GM19023 (cell line): ENCODE results near the gene NRG3.

Experiments
- ATAC-seq: cut with Tn5 transposase; IDR thresholded peaks from one replicate; pipeline ENCODE4 v1.9.1; 2021; ENCODE audit warnings: mild to moderate bottlenecking, moderate library complexity; ENCODE audit not compliant: unreplicated experiment

NRG3 gene

DNA sequence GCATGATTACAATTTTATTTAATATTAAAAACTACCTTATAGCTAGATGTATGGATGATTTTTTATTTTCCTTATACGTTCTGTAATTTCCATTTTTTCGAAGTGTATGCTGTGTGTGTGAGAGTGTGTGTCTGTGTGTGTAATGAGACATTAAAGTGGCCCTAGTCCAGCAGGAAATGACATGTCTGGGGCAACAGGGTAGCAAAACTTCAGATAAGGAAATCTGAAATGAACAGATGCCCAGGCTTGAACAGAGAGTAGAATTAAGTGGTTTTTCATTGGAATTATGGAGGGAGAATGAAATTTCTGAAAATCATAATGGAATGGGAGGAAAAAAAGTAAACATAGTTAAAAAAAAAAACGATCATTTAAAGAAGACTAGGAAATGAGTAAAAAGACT lies 200.6 kb downstream of the NRG3 start:
- no peak for ATAC-seq

DNA sequence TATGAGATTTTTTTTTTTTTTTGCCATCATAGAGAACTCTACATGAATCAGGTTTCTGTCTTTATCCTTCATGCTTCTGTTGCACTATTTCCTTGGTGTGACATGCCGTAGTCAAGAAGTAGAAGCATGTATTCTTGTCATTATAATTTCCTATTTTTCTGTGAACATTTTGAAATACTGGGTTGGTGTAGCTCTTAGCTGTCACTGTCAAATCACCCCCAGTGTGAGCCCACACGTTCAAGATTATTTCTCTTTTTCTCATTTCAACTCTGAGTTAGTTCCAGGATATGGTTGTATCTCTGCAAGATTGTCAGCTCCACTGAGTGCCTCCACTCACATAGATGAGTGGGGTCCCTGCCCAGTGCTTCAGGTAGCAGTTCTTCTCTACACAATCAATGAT lies 209.5 kb downstream of the NRG3 start:
- no peak for ATAC-seq

DNA sequence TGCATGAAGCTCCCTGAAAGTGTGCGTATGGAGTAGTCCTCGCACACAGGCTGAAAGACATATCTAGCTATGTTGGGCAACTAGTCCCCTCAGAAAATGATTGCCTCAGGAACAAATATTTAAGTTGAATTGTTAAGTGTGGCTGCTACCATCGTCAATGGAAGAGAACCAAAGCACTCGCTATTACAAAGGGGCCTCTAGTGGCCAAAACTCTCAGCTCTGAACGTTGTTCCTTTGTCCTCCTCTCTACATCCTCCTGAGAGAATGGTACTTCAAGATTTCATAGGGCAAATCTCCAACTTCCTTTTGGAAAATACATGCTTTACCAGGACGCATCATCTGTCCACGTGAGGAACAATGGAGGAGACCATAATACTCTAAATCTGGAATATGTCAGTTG lies 209.9 kb downstream of the NRG3 start:
- ATAC-seq = no peak

DNA sequence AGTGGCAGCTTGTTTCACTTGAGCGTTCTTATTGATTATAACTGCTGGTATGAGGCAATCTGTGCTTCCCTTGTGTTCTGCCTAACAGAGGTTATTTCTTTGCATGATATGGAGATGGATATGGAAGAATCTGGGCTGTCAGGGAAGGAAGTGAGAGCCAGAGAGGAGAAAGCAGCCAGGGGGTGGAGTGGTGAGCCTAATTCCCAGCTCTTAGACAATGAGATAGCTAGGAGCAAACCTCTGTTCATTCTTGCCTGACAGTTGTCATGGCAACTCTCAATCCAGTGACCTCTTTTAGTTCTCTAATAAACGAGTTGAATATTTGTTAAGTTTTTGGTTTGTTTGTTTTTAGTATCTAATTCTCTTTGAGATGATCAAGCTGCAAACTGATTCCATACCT lies 214.3 kb downstream of the NRG3 start:
- ATAC-seq = no peak

DNA sequence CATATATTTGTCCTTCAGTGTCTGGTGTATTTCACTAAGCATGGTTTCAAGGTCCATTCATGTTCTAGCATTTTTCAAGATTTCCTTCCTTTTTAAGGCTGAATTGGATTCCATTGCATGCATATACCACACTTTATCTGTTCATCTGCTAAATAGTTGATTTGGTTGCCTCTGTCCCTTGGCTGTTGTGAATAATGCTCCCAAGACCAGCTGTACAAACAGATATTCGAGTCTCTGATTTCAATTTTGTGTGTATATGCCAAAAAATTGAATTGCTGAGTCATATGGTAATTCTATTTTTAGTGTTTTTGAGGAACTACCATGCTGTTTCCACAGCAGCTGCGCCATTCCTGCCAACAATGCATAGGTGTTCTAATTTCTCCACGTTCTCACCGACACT lies 216.4 kb downstream of the NRG3 start:
- ATAC-seq = no peak

GRCh38 chr10:82092111-82092510 lies 217.1 kb downstream of the NRG3 start:
- no peak for ATAC-seq

DNA sequence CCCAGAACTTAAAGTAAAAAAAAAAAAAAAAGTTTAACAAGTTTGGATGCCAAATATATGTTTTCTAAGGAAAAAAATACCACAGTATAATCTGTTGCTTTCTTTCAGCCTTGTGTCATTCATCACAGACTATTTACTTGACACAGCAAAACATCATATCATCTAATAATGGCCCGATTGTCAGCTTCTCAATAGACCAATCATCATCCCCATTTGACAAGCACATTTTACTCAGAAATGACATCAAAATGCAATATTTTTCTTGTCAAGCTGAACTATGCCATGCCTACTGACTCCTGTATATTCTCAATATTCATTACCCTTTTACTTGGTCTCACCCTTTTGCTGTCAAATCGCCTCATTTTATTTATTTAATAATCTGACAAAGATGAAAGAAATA lies 249.7 kb downstream of the NRG3 start:
- ATAC-seq = no peak

GRCh38 chr10:82128527-82128926 lies 253.5 kb downstream of the NRG3 start:
- ATAC-seq = no peak

GRCh38 chr10:82136103-82136502 lies 261.1 kb downstream of the NRG3 start:
- no peak for ATAC-seq

DNA sequence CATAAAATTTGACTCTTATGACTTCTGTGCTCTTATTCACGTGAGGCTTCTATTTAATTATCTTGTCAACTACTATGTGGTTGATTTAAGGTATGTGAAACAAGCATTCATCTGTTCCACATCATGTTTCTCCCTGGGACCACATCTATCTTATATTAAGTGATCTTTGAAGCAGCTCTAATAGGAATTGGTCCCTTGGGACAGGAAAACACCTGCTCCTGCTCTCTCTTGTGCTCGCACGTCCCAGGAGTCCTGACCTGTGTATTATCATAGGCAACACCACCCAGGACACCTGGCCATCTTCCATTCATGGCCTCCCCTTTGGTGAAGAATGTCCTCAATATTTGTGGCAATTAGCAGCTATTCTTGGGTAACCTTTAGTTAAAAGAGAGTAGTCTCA lies 269.2 kb downstream of the NRG3 start:
- no peak for ATAC-seq

GRCh38 chr10:82148764-82149163 lies 273.8 kb downstream of the NRG3 start:
- ATAC-seq = no peak

DNA sequence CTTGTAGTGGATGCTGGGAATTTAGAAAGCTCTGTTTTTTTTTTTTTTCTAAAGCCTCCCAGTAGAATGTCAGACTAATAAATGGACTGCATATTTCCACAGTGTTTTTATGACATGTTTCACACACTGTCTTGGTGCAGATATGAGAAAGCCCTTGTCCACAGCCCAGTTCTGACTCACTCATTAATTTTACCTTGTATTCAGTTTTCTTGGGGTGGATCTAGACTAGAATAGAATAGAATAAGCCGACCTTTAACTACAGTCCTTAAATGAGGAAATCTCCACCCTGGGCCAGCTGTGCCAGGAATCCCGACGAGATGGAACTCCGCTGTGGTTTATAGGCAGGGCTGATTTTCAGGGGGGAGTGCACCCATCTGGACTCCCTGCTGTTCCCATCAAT lies 274.7 kb downstream of the NRG3 start:
- ATAC-seq = no peak

- no peak for ATAC-seq
Measured at GRCh38 chr10:82150123-82150900, 275.3 kb downstream of the NRG3 start.

- no peak for ATAC-seq
Measured at GRCh38 chr10:82160307-82160706, 285.3 kb downstream of the NRG3 start.

- ATAC-seq = no peak
Measured at GRCh38 chr10:82161264-82161663, 286.3 kb downstream of the NRG3 start.

DNA sequence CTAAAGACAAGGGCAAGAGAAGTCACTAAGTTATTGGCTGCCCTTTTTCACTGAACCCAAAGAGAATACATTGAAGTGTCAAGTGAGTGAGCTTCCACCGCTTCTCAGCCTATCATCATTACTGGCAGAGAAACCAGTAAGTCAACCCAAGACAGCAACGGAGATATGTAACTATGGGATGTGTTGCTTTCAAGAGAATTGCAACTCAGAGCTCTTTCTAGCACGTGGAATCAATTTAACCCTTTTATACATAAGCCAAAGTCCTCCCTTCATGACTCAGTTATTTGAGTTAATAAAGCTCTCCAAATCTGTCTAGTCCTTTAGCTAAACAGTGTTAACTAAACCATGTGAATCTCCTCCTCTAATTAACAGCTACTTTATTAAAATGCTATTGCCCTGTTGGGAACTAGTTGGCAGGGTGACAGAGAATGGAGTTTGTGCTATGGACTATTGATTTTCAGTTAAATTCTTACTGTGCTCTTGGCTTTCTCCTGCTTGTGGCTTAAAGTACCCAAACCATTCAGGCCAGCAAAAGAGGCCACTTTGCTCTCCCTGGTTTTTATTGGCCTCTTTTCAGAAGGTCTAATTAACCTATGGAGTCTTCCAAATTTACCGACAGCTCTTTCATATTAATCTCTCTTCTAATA lies 287.7 kb downstream of the NRG3 start:
- no peak for ATAC-seq

DNA sequence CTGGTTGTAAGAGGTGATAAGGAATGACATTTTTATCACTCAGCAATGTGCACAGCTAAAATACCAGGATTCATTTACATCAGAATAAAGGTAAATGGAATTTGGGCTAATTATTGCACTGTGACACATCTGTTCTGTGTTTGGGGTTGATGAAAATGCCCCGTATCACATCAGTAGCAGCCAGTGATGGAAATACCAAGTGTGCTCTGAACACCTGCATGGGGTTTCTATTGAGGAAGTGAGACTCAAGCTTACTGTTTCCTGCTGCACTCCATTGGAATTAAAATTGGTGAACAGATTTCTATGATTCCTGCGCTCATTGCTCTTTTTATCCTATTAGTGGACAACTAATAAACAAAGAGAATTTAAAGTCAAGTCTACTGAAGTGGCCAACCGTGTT lies 296.9 kb downstream of the NRG3 start:
- no peak for ATAC-seq

DNA sequence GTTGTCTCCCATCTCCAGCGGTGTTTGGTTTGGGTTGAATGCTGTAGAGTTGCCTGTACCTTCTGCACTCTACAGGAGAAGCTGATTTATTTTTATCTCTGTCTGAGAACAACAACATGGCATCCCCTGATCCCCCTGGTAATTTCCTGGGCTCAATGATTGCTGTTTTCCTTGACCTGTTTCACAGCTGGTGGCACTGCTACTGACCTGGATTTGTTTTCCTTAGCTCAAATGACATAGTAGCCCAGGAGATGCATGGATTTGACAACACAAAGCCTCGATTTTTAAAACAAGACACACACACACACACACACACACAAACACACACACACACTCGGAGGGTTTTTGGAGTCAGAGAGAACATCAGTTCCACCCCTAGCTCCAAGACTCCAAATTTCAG lies 301.6 kb downstream of the NRG3 start:
- no peak for ATAC-seq

DNA sequence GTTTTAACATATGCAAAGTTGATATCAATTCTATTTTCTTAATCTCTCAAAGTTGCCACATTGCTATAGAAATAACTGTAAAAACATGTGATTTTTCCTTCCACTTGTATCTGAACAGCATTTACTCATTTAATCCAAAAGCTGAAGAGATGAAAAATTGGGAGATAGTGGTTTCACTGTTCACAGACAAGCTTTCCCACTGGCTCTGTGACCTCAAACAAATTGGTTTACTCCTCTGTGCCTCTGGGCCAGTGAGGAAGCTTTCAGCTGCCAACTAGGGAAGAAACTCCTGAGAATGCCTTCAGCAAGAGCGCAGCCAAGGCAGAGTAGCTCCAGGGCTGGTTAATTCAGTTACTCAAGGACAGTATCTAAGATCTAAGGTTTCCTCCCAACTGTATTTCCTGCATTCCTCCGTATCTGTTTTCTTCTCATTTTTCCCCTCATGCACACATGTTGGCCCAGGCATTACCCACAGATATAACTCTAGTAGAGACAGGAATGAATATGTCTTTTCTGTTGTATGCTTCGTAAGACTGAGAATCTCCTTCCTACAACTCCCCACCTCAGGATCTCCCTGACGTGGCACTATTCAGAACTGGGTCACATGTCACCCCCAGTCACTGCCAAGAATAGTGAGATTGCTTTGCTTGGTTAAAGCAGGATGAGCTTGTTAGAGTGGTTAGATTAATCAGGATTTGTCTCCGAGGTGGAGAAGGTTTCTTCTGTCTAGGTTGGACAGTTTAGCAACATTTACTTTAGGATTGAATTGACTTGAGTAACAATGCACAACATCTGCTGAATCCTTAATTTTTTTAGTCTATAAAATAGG lies 315.7 kb downstream of the NRG3 start:
- ATAC-seq = no peak

DNA sequence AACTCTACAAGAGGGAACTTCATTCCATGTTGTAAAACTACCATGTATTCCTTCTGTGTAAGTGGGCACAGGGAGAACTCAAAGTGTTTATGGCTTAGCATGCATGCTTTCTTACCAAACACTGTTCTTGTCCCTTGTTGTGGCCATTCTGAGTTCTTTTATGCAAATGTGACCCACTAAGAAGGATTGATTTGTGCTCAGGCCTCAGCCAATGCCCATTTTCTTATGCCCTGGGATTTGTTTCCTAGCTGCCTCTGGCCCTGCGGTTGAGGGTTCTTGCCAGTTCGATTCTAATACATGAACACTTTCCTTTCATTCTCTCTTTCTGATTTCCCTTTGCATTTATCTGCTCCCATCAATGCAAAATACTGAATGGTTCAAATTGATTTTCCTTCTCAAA lies 316.7 kb downstream of the NRG3 start:
- no peak for ATAC-seq

DNA sequence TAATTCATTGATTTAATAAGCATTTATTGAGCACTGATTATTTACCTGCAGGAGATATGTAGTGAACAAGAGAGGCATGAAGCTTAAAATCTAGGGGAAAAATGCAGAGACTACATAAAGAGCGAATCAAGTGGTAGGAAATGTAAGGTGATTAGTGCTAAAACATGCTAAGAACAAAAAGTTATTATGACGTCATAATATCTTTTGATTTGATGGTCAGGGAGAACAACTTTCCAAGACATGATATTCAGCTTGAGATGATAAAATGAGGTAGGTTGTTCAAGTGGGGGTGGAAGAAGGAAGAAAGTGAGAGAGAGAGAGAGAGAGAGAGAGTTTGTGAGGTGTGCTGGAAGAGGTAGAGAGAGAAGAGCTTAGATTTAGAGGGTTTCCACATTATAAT lies 317.7 kb downstream of the NRG3 start:
- ATAC-seq = no peak

- no peak for ATAC-seq
Measured at GRCh38 chr10:82194419-82194818, 319.4 kb downstream of the NRG3 start.
